ENCODE results near the gene PXDC1.

- TF ChIP-seq CTCF (IDR thresholded peaks at IDR 0.05) (no peak), POLR2AphosphoS5 (IDR thresholded peaks at IDR 0.05; ENCODE audit: insufficient read depth in 1 of 2, low read depth in 1 of 2) (no peak)
Observed at GRCh38 chr6:3788408-3789017, 37.0 kb upstream of the PXDC1 start.
